NCI-H2107 treated with DMSO at 0.1 percent for 48 hours (cell line): ENCODE results near the gene ERBB4.
"Not testable (repeated sequence)": the region's sequence is repeated elsewhere in the genome, so short reads cannot be mapped to it uniquely, and the experiment has no call there.

Source experiments
- DNase-seq: peaks from one replicate; lab custom pipeline; 2025; ENCODE audit not compliant: unreplicated experiment; lab: John Stamatoyannopoulos, UW

ERBB4 gene

DNA sequence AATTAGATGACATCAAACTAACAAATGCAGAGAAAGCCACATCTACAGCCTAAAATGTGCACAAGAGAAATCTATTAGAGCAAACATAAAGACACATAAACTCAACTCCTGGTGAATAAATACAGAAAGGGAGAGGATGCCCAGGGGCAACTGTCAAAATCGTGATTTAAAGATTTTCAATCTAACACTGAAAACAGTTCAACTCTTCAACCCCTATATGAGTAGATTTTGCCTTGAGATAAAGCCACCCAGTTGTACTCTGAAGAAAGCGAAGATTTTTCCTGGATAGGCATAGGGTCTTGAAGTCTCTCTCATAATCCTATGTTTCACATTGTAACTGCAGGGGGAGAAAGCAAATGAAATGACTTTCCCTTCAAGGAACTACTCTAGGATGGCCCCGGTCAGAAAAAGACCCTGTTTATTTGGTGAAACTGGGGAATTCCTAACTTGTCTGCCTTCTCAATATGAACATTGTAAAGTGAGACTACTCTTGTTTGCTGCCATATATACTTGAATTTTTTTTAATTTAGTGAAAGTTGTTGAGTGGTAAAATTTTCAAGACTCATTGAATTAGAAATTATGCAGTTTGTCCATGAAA, 226.7 kb downstream of the ERBB4 start:
- DNase-seq: no peak

DNA sequence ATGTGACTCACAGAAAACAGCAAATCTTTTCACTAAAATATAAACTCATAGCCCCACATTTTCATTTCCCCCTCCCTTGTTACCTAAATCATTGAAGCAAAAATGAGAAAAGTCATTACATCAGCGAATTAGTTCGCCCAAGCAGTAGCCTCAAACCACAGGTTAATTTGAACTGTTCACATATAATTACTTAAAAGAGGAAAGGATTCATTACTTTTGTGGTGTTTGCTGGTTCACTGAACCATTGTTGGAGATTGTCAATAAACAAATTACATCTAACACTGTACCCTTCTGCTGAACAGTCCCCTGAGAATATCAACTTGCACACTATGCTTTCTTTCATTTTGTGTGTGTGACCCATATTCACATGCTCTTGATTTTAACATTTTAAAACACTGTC, 238.7 kb downstream of the ERBB4 start:
- DNase-seq: peak; percentile 67

DNA sequence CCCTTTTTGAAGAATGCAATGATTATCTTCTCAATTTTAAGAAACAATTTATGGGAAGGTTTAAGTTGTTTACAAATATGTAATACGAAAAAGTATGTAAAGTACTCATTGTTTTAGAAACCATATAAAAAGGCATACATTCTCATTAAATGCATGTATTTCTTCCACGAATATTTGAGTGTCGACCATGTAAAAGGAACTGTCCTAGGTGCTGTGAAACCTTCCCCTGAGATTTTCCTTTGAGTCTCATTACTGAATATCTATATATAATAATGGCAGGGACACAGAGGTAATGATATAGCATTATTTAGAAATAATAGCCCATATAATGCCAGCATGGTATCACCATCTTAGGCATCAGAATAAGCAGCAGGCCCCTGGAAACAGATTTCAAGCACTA, 239.3 kb downstream of the ERBB4 start:
- no peak for DNase-seq

DNA sequence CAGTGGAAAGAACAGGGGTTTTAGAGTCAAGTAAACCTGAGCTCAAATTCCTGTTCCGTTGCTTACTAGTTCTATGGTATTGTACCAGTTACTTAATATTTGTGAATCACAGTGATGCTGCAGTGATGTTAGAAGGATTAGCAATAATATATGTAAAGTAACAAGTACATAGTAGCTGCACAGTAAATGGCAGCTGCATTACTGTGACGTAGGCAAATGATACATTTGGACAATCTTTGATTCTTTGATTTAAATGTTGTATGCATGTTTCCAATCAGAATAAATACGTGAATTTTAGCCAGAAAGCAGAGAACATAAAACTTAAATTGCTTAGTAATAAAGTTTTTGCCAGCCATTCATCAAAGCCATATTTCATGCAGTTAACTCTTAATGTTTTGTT, 243.0 kb downstream of the ERBB4 start:
- DNase-seq: no peak

DNA sequence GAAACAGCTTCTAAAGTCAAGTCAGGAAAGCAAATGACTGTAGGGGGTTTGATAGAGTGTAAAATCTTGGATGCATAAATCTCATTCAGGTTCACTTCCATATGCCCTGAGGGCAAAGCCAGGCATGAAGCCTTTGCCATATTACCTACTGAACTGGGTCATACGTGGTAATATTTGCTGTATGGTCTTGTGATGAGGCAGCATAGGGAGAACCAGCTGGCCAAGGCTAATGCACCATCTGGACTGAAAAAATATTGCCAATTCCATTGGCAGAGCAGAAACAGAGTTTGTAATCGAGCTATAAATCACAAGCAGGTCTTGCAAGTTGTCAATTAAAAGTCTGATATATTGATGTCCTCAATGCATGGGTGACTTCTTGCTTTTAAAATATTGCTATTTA, 243.8 kb downstream of the ERBB4 start:
- no peak for DNase-seq

DNA sequence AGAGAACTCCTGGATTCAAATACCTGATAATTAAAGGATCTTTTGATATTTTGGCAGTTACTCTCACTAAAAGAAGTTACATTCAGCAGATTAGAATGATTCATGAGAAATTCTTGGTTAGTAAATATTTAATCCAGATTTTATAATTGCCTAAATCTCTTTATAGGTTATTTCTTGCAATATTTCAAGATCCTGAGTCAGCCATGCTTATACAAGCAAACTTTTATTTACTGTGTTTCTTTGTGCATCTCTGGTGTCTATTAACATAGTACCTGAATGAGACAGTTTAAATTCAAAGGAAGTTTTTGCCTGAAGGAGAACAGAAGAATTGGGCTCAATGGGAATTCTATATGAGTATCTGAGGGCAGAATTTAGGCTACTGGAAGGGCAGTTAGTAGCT, 249.3 kb downstream of the ERBB4 start:
- DNase-seq: no peak

DNA sequence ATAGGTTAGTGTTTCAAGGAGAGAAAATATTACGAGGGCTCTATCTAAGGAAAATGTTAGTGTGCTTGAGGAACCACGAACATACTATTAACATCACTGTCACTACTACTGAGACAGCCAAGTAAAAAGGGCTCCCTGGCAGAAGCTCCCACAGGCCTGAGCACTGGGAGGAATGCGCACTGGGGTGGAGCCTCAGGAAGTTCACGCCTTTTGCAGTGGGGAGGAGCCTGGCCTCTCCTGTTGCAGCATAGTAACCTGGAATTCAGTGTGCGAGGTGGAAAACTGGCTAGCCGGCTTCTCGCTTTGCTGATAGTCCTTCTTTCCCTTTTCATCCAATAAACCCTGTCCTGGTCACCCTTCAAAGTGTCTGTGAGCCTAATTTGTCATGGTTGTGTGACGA, 250.3 kb downstream of the ERBB4 start:
- no peak for DNase-seq

DNA sequence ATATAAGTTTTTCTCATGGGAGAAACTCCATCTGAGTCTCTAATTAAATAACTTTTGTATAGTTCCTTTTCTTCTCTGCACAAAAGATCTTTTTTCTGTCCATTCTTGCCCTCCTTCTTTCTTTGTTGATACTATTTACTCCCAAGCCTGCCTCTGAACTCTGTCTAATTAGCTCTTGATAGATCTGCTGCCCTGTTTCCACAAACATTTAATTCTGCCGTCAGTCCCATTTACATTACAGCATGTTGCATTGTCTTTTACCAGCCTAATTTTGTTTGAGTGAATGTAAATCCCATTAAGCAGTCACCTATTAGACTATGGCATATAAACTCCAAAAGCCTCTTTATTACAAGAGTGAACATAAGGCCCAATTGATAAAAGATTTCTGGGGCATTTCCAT, 254.4 kb downstream of the ERBB4 start:
- no peak for DNase-seq

DNA sequence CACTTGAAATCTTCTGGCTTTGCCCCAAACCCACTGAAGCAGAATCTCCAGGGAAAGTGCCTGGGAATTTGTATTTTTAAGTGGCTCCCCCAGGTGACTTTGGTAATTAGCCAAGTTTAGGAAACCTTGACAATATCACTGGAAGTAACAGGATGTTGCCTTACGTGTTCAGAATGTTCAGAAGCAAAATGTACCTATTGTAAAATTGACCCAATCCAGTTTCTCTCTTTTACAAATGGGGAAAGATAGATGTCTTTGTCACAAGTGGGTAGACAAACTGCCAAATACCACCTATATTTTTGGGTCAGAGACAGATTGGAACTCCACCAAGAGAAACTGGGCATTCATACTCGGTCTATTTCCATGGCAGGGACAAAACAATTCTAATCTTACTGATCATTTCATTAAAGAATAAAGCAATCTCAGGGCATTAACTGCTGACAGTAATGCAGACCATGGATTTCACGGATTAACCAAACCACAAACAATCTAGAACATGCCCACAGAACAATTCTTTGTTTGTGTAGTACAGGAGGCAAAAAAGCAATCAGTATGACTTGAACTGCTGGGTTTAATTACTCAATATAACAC, 255.8 kb downstream of the ERBB4 start:
- peak; percentile 47 for DNase-seq

DNA sequence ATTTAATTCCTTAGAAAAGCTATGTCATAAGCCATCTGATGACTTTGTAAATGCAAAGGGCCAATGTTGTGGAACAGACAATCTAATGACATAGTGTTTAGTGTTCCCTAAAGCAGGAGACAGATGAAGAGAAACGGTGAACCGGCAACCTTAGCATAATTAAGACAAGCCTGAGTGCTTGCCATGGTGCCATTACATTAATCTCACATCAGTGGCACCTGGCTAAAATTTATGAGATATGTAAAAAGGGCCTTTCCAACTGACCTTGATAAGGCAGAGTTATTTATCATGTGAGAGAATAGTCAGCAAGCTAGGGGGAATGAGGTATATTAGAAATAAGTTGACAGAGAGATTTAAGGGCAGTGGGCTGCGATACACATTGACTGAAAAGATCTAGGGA, 261.8 kb downstream of the ERBB4 start:
- no peak for DNase-seq

DNA sequence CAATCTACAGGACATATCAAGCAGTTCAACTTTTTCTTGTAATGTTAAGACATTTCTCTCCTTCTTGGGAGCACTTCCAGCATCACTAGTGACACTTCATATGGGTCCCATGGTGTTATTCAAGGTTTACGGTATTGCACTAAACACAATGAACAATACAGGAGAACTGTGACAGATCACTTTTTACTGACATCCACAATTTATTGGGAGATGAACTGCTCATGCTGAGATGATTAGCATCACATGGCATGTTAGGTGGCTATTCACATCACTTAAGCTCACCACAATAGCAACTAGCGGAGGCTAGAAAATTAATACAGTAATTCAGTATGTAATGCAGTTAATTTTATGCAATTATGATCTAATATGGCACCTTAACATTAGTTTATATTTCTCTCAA, 264.4 kb downstream of the ERBB4 start:
- DNase-seq: no peak

DNA sequence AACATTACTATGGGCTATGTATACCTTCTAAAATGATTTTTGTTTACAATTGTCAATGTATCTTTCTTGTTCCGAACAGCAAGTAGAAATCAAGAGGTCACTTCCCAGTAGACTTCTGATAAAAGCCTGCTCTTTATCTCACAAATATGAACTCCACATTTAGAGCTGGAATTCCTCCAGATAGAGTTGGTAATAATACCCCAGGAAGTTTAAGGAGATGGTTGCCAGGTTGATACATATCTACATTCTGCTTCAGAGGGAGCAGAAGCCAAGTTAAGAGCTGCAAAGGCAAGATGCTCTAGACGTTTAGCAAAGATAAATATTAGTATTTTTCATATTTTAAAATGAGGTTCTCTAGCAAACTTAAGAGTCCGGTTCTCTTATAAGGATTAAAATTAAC, 267.0 kb downstream of the ERBB4 start:
- DNase-seq: no peak

DNA sequence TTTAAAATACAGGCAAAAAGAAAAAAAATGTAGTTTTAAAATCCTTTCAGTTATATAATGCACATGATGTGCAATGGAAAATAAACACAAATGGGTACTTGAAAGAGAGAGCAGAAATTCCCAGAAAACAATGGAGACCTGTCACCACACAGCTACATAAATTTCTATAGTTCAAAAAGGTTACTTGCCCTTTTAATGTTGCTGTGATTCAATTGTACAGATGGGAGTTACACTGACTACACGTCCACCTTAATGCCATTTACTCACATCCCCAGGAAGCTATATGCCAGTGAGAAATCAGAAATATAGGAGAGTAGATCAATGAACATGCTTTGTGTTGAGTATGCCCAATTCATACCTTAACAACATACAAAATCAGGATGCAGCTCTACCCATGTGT, 269.6 kb downstream of the ERBB4 start:
- DNase-seq: no peak

DNA sequence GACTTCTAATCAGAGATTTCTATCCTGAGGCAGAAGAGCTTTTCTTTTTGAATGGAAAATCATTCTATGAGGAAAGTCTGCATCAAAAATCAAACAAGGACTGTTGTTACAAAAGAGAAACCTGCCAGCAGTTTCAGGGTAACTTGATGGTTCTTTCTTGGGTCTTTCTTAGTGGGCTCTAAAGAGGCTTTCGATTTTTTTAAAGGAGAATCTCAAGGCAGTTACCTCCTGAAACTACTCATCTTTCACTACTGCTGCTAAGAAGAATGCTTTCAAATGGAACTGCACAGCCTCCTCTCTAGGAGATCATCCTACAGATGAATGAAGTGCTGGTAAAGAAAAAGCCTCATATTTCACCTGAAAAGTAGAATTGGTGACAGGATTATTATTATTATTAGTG, 272.3 kb downstream of the ERBB4 start:
- DNase-seq: no peak

DNA sequence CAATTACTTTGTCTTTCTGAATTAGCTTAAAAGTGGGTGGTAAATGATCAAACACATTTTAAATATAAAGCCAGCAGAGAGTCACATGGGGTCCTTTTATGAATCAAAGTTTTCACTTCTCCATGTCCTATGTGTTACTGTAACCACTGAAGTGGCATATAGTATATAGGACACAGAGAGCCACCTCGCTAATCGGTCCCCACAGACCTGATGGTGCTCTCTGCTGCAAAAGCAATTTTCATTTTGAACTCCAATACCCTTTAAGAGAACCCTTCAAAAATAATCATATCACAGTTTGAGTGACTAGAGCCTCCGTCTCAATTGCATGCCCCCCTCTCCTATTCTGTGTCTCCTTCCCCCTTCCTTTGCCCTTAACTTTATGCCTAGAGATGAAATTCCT, 272.8 kb downstream of the ERBB4 start:
- no peak for DNase-seq

DNA sequence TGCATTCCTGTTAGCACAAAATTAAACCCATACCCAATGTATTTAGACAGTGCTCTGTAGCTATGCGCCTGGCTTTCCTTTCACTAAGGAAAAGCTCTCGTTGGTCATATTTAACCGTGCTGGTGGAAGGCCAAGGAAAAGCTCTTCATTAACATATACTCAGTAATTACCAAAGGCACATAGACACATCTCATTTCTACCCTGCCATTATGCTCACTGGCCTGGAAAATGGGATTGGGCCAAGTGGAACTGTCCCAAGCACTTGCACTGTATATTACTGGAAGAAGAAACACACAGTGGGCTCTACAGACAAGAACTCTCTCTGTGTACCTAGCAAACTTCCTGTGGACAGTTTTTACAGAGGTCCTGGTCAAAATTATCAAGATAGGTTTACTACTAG, 274.4 kb downstream of the ERBB4 start:
- DNase-seq: no peak

DNA sequence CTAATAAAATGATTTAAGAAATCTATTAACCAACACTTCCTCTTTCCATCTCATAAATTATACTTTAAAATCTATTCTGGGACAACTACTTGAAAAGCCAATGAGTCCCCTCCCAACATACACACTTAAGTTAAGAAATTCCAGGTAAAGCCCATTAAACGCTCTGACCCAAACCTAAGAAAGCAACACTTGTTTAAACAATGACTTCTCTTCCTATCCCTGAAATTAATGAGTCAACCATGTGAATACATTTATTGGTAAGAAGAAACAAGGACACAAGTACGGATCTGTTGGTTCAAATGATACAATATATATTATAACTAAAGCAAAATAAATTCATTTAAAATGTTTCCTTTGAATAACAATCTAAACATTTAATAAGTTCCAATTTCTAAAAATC, 279.4 kb downstream of the ERBB4 start:
- DNase-seq: no peak

DNA sequence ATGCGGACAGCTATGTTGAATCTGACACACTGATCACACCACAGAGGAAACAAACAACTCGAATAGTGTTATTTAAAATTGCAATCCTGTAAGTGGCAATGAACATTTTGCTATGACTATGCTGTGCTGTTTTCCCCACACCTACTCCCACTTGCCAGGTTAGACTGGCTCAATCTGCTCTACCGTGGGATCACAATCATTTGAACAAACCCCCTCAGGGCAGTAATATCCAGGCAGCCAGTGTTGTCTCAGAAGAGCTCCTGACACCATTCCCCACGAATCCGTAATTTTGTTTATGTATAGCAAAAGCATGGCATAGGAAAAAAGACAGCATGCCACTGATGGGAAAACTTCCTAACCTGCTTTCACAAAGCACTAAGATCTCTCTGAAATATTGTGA, 284.3 kb downstream of the ERBB4 start:
- DNase-seq: no peak

DNA sequence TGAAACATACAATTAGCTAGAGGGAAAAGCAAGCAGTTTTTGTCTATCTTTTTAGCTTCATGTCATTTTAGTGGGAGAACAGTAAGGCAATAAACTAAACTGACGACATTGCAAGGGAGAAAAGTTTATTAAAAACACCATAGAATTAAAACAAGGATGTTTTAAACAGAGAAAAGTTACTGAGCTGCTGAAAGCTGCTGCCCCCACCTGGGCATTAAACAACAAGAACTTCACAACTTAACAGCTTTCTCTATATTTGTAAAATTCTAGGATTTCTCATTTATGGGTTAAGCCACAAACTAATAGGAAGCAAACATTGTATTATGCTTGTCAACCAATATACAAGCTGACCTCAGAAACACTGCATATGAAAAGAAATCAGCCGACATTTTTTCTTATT, 289.2 kb downstream of the ERBB4 start:
- no peak for DNase-seq

DNA sequence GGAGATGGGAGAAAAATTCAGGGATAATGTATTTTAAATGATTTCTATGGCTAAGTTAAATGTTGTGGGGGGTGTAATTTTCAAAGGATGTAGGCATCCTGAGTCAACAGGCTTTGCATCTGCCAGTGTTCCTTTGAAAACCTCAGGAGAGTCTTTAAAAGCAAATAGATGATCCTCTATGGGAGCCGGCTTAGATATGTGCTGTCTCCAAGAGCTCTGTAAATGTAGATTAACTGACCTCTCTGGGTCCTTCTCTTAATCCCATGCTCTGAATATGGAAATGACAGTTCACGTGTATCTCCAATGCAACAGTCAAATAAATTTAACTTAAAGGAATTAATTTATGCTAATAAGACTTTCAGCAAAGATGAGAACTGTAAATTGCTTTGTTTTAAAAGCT, 292.7 kb downstream of the ERBB4 start:
- DNase-seq: no peak

DNA sequence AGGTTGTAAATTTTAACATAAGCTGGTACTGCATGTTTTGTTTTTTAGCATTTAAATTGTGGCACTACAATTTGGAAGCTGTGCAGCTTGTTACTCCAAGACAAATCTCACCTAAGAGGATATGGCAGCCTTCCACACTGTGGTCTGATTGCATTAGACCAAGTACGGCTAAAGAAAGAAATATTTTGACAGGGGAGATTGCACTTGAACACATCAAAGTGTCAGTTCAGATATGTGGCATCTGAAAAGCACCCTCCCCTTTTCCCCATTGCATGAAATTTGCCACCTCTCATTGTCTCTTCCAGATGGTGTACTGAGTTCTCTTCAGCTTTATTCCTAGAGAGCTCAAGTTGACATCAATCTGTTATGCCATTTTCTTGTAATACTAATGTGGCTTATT, 295.9 kb downstream of the ERBB4 start:
- no peak for DNase-seq

DNA sequence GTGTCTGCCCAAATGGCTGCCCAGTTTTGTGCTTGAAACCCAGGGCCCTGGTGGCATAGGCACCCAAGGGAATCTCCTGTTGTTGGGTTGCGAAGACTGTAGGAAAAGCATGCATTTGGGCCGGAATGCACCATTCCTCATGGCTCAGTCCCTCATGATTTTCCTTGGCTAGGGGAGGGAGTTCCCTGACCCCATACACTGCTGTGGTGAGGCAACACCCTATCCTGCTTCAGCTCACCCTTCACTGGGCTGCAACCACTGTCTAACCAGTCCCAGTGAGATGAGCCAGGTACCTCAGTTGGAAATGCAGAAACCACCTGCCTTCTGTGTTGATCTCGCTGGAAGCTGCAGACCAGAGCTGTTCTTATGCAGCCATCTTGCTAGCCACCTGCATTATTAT, 300.4 kb downstream of the ERBB4 start:
- not testable (repeated sequence) for DNase-seq

DNA sequence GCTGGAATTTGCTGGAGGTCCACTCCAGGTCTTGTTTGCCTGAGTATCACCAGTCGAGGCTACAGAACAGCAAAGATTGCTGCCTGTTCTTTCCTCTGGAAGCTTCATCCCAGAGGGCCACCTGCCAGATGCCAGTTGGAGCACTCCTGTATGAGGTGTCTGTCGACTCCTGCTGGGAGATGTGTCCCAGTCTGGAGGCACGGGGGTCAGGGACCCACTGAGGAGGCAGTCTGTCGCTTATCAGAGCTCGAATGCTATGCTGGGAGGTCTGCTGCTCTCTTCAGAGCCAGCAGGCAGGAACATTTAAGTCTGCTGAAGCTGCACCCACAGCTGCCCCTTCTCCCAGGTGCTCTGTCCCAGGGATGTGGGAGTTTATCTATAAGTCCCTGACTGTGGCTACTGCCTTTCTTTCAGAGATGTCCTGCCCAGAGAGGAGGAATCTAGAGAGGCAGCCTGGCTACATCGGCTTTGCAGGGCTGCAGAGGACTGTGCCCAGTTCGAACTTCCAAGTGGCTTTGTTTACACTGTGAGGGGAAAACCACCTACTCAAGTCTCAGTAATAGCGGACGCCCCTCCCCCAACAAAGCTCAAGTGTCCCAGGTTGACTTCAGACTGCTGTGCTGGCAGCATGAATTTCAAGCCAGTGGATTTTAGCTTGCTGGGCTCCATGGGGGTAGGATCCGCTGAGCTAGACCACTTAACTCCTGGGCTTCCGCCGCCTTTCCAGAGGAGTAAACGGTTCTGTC, 301.1 kb downstream of the ERBB4 start:
- no peak for DNase-seq
